Smooth muscle cell (in vitro differentiated cells): ENCODE data around the gene IL12A. TPM values are rescaled to one million over a fixed set of nuclear protein-coding genes. Genes with fewer than 3 reads are reported as not detected.

Experiments used
- polyA plus RNA-seq: library from polyadenylated mRNA; unstranded; fragments of >200 nt; fragmentation: Nextera tagmentation; extraction: Ambion mirVana; gene quantifications from 2 replicates; pipeline ENCODE4 v1.2.1, GENCODE V29; 2016
- total RNA-seq: library from RNA; depleted of rRNA; stranded (reverse); fragments of >200 nt; gene quantifications from 2 replicates; pipeline ENCODE4 v1.2.3, GENCODE V29; 2014

The IL12A gene
- total and polyA plus RNA-seq, 2 experiments from 2014 or later = 0.09 TPM; not detected in 1

Other genes starting within 250 kb of the IL12A start
- 2.4 and 12.4 TPM in 2 replicates for gene SCHIP1, start 149.0 kb upstream of the IL12A start, total RNA-seq
- 3.5 and 5.1 TPM in 2 replicates for gene SCHIP1, start 149.0 kb upstream of the IL12A start, polyA plus RNA-seq
- 10.2 and 11.7 TPM in 2 replicates for gene C3orf80, start 236.6 kb downstream of the IL12A start, total RNA-seq
- 14.9 and 17.5 TPM in 2 replicates for gene C3orf80, start 236.6 kb downstream of the IL12A start, polyA plus RNA-seq